GM21825 (cell line): ENCODE results near the gene RMDN2.

Source experiments
- ATAC-seq: cut with Tn5 transposase; IDR thresholded peaks from one replicate; pipeline ENCODE4 v1.9.1; 2021; ENCODE audit warnings: mild to moderate bottlenecking, moderate library complexity; ENCODE audit not compliant: unreplicated experiment

RMDN2 gene

DNA sequence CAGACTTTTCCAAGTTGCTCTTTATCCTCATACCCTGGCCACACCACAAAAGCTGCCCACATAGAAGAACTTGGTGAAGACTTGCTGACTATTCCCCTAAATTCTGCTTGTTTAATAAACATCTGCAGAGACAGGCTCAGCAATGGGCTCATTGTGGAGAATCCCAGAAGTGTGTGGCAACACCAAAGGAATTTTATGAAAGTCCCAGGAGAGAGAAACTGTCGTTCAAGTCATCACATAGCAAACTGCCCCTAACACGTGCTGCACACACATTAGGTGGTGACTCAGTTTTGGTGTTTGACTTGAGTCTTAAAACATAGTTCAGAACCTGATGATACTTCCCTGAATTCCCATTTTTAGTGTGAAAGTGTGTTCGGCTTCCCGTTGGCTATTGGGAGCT lies 112.2 kb downstream of the RMDN2 start:
- ATAC-seq, result no peak

GRCh38 chr2:38037757-38038621 lies 112.9 kb downstream of the RMDN2 start:
- ATAC-seq, result peak; percentile 82

DNA sequence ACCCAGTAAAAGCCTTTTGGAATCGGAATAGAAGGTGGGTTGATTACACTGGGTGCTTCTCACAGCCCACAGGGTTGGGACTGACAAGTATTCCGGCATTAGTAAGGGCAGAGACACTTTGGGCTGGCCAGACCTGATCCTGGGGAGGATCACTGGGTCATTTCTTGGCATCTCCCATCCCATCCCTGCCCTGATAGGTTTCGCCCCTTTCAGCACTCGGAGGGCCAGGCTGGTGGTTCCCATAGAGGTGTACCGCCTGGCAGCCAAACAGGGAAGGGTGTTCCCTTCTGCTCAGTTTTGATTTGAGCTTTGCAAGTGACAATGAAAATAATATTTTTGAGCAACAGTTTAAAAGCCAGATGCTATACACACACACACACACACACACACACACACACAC lies 113.6 kb downstream of the RMDN2 start:
- no peak for ATAC-seq

DNA sequence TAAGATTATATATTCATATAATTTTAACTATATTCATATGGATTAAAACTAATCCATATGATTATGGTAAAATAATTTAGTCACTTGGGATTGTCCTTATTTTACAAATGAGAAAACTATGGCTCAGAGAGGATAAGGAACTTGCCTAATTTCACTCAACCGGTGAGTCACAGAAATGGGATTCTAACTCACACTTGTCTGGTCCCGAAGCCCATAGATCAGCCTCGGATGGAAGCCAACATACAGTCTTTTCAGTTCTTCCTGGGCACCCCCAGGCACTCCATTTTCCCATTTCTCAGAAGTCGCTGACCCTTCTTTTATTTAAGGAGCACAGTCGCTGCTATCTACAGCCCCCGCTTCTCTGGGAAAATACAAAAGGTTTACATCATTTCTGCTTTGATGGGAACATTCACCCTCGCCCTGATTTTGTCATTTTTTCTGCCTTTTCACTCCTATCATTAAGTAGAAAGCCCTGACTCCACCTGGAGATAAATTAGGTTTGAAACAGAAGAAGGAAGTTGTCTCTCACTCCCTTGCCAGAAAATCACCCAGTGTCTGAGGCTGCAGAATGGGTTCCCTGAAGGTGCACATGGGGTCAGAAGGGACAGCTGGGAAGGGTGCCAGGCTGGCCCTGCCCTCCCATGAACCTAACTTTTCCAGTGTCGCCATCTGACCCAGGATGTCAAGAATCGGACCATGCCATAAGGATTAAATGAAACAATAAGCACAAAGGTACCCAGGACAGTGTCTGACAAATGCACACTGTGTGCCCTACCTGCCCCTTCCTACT lies 114.2 kb downstream of the RMDN2 start:
- ATAC-seq, result no peak

DNA sequence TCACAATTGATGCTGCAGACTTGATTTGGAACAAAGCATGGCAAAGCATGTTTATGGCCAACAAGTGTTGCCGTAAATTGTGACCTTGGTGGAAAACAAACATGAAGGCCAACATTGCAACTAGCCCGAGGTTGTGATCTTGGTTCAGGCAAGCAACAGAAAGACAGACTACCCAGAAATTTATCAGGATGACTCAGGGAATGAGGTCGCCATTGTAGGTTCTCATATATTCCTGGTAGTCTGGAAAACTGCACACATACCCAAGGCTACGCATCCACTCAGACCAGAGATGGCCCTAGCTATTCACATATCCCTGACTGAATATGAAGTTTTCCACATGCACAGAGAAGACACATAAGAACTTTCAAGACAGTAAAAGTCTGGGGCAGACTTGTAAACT lies 120.7 kb downstream of the RMDN2 start:
- no peak for ATAC-seq

GRCh38 chr2:38056216-38056615 lies 131.1 kb downstream of the RMDN2 start:
- ATAC-seq, result no peak

- no peak for ATAC-seq
Observed at GRCh38 chr2:38057651-38058410, 132.7 kb downstream of the RMDN2 start.

GRCh38 chr2:38060236-38061018 lies 135.3 kb downstream of the RMDN2 start:
- no peak for ATAC-seq

- no peak for ATAC-seq
Observed at GRCh38 chr2:38064801-38065501, 139.9 kb downstream of the RMDN2 start.

DNA sequence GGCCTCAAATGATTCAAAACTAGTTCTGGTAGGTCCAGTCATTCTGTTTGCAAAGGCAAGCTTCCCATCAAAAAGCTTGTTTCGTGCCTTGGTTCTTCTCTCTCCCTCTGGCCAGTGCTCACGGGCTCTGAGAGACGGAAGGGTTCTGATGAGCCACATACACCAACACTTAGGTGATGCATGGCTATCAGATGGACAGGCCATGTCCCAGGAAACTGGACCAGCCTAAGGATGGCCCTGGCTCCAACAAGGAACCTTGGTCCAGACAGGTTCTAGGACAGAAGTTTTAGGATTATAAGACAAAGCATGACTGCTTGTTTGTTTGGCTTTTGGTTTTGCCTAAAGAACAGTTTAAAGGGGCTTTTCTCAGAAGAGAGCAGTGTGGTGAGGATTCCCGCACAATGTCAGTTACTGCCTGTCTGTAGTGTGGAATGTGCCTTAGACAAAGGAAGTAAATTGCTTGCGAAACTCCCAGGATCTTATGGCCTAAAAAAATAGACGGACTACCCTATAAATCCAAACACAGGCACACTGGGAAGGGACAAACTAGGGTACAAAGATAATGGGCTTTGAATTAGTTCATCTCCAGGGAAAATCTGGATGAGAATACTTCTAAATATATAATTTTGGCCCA lies 140.5 kb downstream of the RMDN2 start:
- no peak for ATAC-seq

GRCh38 chr2:38066421-38067115 lies 141.5 kb downstream of the RMDN2 start:
- no peak for ATAC-seq
